ENCODE results near the gene KRT24.

KRT24 gene

GRCh38 chr17:40705584-40705983 is 2.0 kb upstream of the KRT24 start (continued):
- no peak for TF ChIP-seq TCF4 (CRISPR knock-in tag; IDR thresholded peaks at IDR 0.05; ENCODE audit: borderline replicate concordance)

GRCh38 chr17:40702271-40702670 is 1.3 kb downstream of the KRT24 start:
- TF ChIP-seq ZNF565 (CRISPR knock-in tag; conservative IDR thresholded peaks at IDR 0.05; ENCODE audit: low read depth): no peak
- no peak for TF ChIP-seq TOX (CRISPR knock-in tag; IDR thresholded peaks at IDR 0.05; ENCODE audit: borderline replicate concordance)
- no peak for TF ChIP-seq ZFP3 (CRISPR knock-in tag; IDR thresholded peaks at IDR 0.05)
- TF ChIP-seq ZNF8 (CRISPR knock-in tag; IDR thresholded peaks at IDR 0.05): no peak
- no peak for TF ChIP-seq ISL1 (CRISPR knock-in tag; IDR thresholded peaks at IDR 0.05)
- no peak for TF ChIP-seq ZFP30 (CRISPR knock-in tag; IDR thresholded peaks at IDR 0.05)
- no peak for TF ChIP-seq BACH2 (CRISPR knock-in tag; IDR thresholded peaks at IDR 0.05; ENCODE audit: borderline replicate concordance)
- TF ChIP-seq PPARA (CRISPR knock-in tag; IDR thresholded peaks at IDR 0.05; ENCODE audit: borderline replicate concordance): no peak
- no peak for TF ChIP-seq ARNTL (CRISPR knock-in tag; IDR thresholded peaks at IDR 0.05; ENCODE audit: borderline replicate concordance, low read depth)
- no peak for TF ChIP-seq SNAI2 (CRISPR knock-in tag; IDR thresholded peaks at IDR 0.05)
- no peak for TF ChIP-seq ESRRG (CRISPR knock-in tag; IDR thresholded peaks at IDR 0.05)
- no peak for TF ChIP-seq ZNF70 (CRISPR knock-in tag; IDR thresholded peaks at IDR 0.05)
- TF ChIP-seq PATZ1 (CRISPR knock-in tag; IDR thresholded peaks at IDR 0.05; ENCODE audit: borderline replicate concordance): no peak
- TF ChIP-seq TSHZ2 (CRISPR knock-in tag; IDR thresholded peaks at IDR 0.05): no peak
- TF ChIP-seq CREB5 (CRISPR knock-in tag; IDR thresholded peaks at IDR 0.05; ENCODE audit: low read depth): no peak
- no peak for TF ChIP-seq POU6F1 (CRISPR knock-in tag; IDR thresholded peaks at IDR 0.05; ENCODE audit: borderline replicate concordance, low read depth)
- TF ChIP-seq ZC3H10 (CRISPR knock-in tag; IDR thresholded peaks at IDR 0.05): no peak
- TF ChIP-seq RARB (CRISPR knock-in tag; IDR thresholded peaks at IDR 0.05): no peak
- ATAC-seq: no peak

- TF ChIP-seq CSDC2 (CRISPR knock-in tag; IDR thresholded peaks at IDR 0.05): no peak
- no peak for TF ChIP-seq ZNF70 (CRISPR knock-in tag; IDR thresholded peaks at IDR 0.05)
- TF ChIP-seq BACH2 (CRISPR knock-in tag; IDR thresholded peaks at IDR 0.05; ENCODE audit: borderline replicate concordance): no peak
- TF ChIP-seq TOX (CRISPR knock-in tag; IDR thresholded peaks at IDR 0.05; ENCODE audit: borderline replicate concordance): no peak
- TF ChIP-seq ZFP3 (CRISPR knock-in tag; IDR thresholded peaks at IDR 0.05): no peak
- no peak for TF ChIP-seq ESRRG (CRISPR knock-in tag; IDR thresholded peaks at IDR 0.05)
- no peak for TF ChIP-seq ZNF565 (CRISPR knock-in tag; conservative IDR thresholded peaks at IDR 0.05; ENCODE audit: low read depth)
- no peak for TF ChIP-seq GLIS3 (CRISPR knock-in tag; IDR thresholded peaks at IDR 0.05)
- TF ChIP-seq ARNTL (CRISPR knock-in tag; IDR thresholded peaks at IDR 0.05; ENCODE audit: borderline replicate concordance, low read depth): no peak
- TF ChIP-seq ISL1 (CRISPR knock-in tag; IDR thresholded peaks at IDR 0.05): no peak
- TF ChIP-seq ZC3H10 (CRISPR knock-in tag; IDR thresholded peaks at IDR 0.05): no peak
- no peak for TF ChIP-seq PATZ1 (CRISPR knock-in tag; IDR thresholded peaks at IDR 0.05; ENCODE audit: borderline replicate concordance)
- no peak for TF ChIP-seq TSHZ2 (CRISPR knock-in tag; IDR thresholded peaks at IDR 0.05)
- TF ChIP-seq CSRNP3 (CRISPR knock-in tag; IDR thresholded peaks at IDR 0.05): no peak
- no peak for TF ChIP-seq ZNF8 (CRISPR knock-in tag; IDR thresholded peaks at IDR 0.05)
- TF ChIP-seq TCF4 (CRISPR knock-in tag; IDR thresholded peaks at IDR 0.05; ENCODE audit: borderline replicate concordance): no peak
- TF ChIP-seq OSR1 (CRISPR knock-in tag; IDR thresholded peaks at IDR 0.05): no peak
- no peak for TF ChIP-seq ZFP30 (CRISPR knock-in tag; IDR thresholded peaks at IDR 0.05)
- peak; percentile 25; the same call in 1 of the 3 replicates for ATAC-seq
These were observed 3.7 kb downstream of the KRT24 start for GRCh38 chr17:40699853-40700252.

Measured in SK-N-SH treated with all-trans-retinoic acid at 6 μM for 48 hours (cell line).